ENCODE measurements around the gene C16orf46. TPM values are rescaled to one million over a fixed set of nuclear protein-coding genes. Genes with fewer than 3 reads are reported as not detected.
A peak's percentile ranks its signal among the peaks of the same experiment; 100 is the strongest.

C16orf46 gene
- total and polyA plus RNA-seq, 9 of the 15 experiments (the other 6 are each of a cell fraction or from before 2014, with no cell fraction given), result 0.10 to 0.98 (median 0.41) TPM; not detected in 1

DNA sequence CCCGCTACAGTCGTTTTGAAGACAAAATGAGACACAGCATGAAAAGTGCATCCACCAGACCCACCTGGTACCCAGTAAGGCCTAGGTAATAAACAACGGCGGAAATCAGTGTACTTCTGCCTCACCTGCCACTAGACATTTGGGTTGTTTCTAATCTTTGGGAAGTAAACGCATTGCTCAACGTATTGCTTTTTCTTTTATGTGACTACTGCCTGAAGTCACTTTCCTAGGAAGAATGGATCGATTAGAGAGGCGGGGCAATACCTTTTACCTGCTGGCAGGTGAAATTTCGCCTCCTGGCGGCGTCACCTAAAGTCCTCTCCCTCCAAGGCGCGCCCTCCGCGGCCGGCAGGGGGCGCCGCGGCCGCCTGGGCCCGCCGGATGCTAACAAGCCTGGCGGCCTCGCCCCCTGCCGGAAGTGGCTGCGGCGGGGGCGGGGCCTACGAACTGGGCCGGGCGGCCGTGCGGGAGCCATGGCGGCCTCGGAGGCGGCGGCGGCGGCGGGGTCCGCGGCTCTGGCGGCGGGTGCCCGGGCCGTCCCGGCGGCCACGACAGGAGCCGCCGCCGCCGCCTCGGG is 41.6 kb downstream of the C16orf46 start, which contains the start of gene ATMIN (continued):
- TF ChIP-seq, protein P1, sequence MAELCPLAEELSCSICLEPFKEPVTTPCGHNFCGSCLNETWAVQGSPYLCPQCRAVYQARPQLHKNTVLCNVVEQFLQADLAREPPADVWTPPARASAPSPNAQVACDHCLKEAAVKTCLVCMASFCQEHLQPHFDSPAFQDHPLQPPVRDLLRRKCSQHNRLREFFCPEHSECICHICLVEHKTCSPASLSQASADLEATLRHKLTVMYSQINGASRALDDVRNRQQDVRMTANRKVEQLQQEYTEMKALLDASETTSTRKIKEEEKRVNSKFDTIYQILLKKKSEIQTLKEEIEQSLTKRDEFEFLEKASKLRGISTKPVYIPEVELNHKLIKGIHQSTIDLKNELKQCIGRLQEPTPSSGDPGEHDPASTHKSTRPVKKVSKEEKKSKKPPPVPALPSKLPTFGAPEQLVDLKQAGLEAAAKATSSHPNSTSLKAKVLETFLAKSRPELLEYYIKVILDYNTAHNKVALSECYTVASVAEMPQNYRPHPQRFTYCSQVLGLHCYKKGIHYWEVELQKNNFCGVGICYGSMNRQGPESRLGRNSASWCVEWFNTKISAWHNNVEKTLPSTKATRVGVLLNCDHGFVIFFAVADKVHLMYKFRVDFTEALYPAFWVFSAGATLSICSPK (IDR thresholded peaks at IDR 0.05; ENCODE audit: borderline replicate concordance), result no peak
- no peak for TF ChIP-seq RUNX1 (IDR thresholded peaks at IDR 0.05; ENCODE audit: low read depth)
- TF ChIP-seq TEAD4 (IDR thresholded peaks at IDR 0.05; ENCODE audit: low read length), result no peak
- TF ChIP-seq TEAD4 (CRISPR knock-in tag; IDR thresholded peaks at IDR 0.05; ENCODE audit: borderline replicate concordance), result no peak
- no peak for TF ChIP-seq ZNF644 (tag; IDR thresholded peaks at IDR 0.05; ENCODE audit: low read depth)
- no peak for TF ChIP-seq NFYB (IDR thresholded peaks at IDR 0.05; ENCODE audit: extremely low read depth, insufficient read length)
- TF ChIP-seq HDAC8 (tag; IDR thresholded peaks at IDR 0.05), result no peak
- TF ChIP-seq, protein P2, sequence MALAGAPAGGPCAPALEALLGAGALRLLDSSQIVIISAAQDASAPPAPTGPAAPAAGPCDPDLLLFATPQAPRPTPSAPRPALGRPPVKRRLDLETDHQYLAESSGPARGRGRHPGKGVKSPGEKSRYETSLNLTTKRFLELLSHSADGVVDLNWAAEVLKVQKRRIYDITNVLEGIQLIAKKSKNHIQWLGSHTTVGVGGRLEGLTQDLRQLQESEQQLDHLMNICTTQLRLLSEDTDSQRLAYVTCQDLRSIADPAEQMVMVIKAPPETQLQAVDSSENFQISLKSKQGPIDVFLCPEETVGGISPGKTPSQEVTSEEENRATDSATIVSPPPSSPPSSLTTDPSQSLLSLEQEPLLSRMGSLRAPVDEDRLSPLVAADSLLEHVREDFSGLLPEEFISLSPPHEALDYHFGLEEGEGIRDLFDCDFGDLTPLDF (CRISPR knock-in tag; IDR thresholded peaks at IDR 0.05), result 0 out of 2 replicates have a peak, but pooled peaks have one; percentile 44
- TF ChIP-seq MTF1 (CRISPR knock-in tag; IDR thresholded peaks at IDR 0.05; ENCODE audit: borderline replicate concordance), result no peak
- TF ChIP-seq, protein P3, sequence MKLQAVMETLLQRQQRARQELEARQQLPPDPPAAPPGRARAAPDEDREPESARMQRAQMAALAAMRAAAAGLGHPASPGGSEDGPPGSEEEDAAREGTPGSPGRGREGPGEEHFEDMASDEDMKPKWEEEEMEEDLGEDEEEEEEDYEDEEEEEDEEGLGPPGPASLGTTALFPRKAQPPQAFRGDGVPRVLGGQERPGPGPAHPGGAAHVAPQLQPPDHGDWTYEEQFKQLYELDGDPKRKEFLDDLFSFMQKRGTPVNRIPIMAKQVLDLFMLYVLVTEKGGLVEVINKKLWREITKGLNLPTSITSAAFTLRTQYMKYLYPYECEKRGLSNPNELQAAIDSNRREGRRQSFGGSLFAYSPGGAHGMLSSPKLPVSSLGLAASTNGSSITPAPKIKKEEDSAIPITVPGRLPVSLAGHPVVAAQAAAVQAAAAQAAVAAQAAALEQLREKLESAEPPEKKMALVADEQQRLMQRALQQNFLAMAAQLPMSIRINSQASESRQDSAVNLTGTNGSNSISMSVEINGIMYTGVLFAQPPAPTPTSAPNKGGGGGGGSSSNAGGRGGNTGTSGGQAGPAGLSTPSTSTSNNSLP (IDR thresholded peaks at IDR 0.05; ENCODE audit: borderline replicate concordance, low read depth, low read length), result no peak
- TF ChIP-seq, protein P4, sequence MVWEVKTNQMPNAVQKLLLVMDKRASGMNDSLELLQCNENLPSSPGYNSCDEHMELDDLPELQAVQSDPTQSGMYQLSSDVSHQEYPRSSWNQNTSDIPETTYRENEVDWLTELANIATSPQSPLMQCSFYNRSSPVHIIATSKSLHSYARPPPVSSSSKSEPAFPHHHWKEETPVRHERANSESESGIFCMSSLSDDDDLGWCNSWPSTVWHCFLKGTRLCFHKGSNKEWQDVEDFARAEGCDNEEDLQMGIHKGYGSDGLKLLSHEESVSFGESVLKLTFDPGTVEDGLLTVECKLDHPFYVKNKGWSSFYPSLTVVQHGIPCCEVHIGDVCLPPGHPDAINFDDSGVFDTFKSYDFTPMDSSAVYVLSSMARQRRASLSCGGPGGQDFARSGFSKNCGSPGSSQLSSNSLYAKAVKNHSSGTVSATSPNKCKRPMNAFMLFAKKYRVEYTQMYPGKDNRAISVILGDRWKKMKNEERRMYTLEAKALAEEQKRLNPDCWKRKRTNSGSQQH (CRISPR knock-in tag; IDR thresholded peaks at IDR 0.05), result no peak
- TF ChIP-seq, protein P5, sequence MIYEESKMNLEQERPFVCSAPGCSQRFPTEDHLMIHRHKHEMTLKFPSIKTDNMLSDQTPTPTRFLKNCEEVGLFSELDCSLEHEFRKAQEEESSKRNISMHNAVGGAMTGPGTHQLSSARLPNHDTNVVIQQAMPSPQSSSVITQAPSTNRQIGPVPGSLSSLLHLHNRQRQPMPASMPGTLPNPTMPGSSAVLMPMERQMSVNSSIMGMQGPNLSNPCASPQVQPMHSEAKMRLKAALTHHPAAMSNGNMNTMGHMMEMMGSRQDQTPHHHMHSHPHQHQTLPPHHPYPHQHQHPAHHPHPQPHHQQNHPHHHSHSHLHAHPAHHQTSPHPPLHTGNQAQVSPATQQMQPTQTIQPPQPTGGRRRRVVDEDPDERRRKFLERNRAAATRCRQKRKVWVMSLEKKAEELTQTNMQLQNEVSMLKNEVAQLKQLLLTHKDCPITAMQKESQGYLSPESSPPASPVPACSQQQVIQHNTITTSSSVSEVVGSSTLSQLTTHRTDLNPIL (CRISPR knock-in tag; IDR thresholded peaks at IDR 0.05), result no peak
- TF ChIP-seq RBM15 (IDR thresholded peaks at IDR 0.05; ENCODE audit: insufficient read depth, low read length), result no peak
- peak; percentile 70 for TF ChIP-seq SOX6 (IDR thresholded peaks at IDR 0.05)
- TF ChIP-seq FIP1L1 (IDR thresholded peaks at IDR 0.05; ENCODE audit: low read depth, low read length, poor library complexity, severe bottlenecking), result no peak
- no peak for TF ChIP-seq SRF (CRISPR knock-in tag; IDR thresholded peaks at IDR 0.05)
- TF ChIP-seq ZNF551 (CRISPR knock-in tag; IDR thresholded peaks at IDR 0.05), result no peak
- TF ChIP-seq SRSF1 (IDR thresholded peaks at IDR 0.05; ENCODE audit: low read depth, low read length), result no peak
- peak; percentile 92 for TF ChIP-seq TAF1 (IDR thresholded peaks at IDR 0.05; ENCODE audit: control insufficient read depth, extremely low read depth, insufficient read depth, low read length, severe bottlenecking)
- no peak; the same call in 1 of the 2 replicates for TF ChIP-seq MAFK (IDR thresholded peaks at IDR 0.05; ENCODE audit: low read length)
- no peak for TF ChIP-seq SRSF9 (IDR thresholded peaks at IDR 0.05; ENCODE audit: borderline replicate concordance, low read depth, low read length)
